Body of pancreas (tissue), 4 donors: ENCODE measurements around the gene HRH3. TPM values are rescaled to one million over a fixed set of nuclear protein-coding genes. Genes with fewer than 3 reads are reported as not detected.

Experiments used
- ATAC-seq: fragments of 150-250 bp; one replicate; pipeline ENCODE4 v1.9.1; 2016
- DNase-seq, 4 donors: peaks; one replicate each; pipeline ENCODE4 v3.0.0-alpha.2; 2019
- H3K27ac ChIP-seq, 4 donors: fragments of 200-600 bp; sonication (generic); 1 replicate in 3 of 4; 2 replicates in 1 of 4; pipeline versions ENCODE4 v1.5.1 to v1.6.1; 2016 to 2019; ENCODE audit warnings: mild to moderate bottlenecking in 1 of 4, mixed read lengths in 1 of 4, moderate library complexity in 1 of 4
- H3K27me3 ChIP-seq, 2 donors: fragments of 200-600 bp; sonication (generic); one replicate each; pipeline ENCODE4 v1.6.0; 2016; ENCODE audit warnings: mild to moderate bottlenecking in 1 of 2
- H3K36me3 ChIP-seq, 2 donors: fragments of 200-600 bp; sonication (generic); replicated peaks in 1 of 2; 2 replicates each; pipeline ENCODE4 v1.5.1; 2016; ENCODE audit warnings: low read depth in 2 of 2; ENCODE audit not compliant: insufficient read depth in 1 of 2
- H3K4me1 ChIP-seq: fragments of 200-600 bp; sonication (generic); one replicate; pipeline ENCODE4 v1.6.0; 2016
- H3K4me3 ChIP-seq, 2 donors: fragments of 200-600 bp; sonication (generic); 1 replicate in 1 of 2; 2 replicates in 1 of 2; pipeline ENCODE4 v1.5.1; 2016 to 2019
- H3K9me3 ChIP-seq, 3 donors: fragments of 200-600 bp; sonication (generic); 1 replicate in 2 of 3; 2 replicates in 1 of 3; pipeline ENCODE4 v1.5.1; 2016
- POLR2A ChIP-seq, 3 donors: fragments of 450-650 bp; IDR thresholded peaks; one replicate each; pipeline ENCODE4 v1.6.1; 2016; ENCODE audit warnings: antibody characterized with exemption in 3 of 3, mild to moderate bottlenecking in 2 of 3
- WGBS, 2 donors: methylation state at CpG; one replicate each; pipeline ENCODE4 v1.1.5; 2017; 5-methylcytosine and 5-hydroxymethylcytosine counted together
- intact Hi-C: fragments of 100-400 bp; cut with DNase I; formaldehyde crosslinking; loops from one replicate; pipeline ENCODE4 v1.15.1; 2023
- total RNA-seq, 2 donors: library from RNA; depleted of rRNA; stranded (reverse); fragments of >200 nt; gene quantifications; one replicate each; pipeline ENCODE4 v1.1.0, GENCODE V29; 2016
- TF ChIP-seq, protein P1 (sequence below), 7 experiments: fragments of 450-650 bp in 4 of 7; fragments of 200-600 bp in 3 of 7; sonication (generic) in 3 of 7; IDR thresholded peaks; one replicate each; pipeline ENCODE4 v1.5.1; 2016 to 2019; ENCODE audit warnings: antibody characterized with exemption in 7 of 7

HRH3 gene
- total RNA-seq, 2 donors from 2014 or later = 0.33 TPM; not detected in 1

GRCh38 chr20:62196286-62196685 is 23.8 kb downstream of the HRH3 start:
- DNase-seq = no peak
- no peaks in the 10 kb centered on the region for H3K9me3 ChIP-seq
- no peaks in the 10 kb centered on the region for H3K4me1 ChIP-seq
- H3K4me3 ChIP-seq = no peak overlapping the region
- WGBS, 2 donors = 90 to 93% methylated on average over 10 of the region's 10 CpGs
- no peak for TF ChIP-seq POLR2A (IDR thresholded peaks at IDR 0.05)
- H3K27me3 ChIP-seq = no peaks in the 10 kb centered on the region
- intact Hi-C loops = no loop called here
- no peak for ATAC-seq
- H3K27ac ChIP-seq = no peak overlapping the region
- H3K36me3 ChIP-seq = peaks cover 9 to 14% of the 10 kb centered on the region in 2 donors

- no peak for DNase-seq
- ATAC-seq = no peak
- no peaks in the 10 kb centered on the region for H3K9me3 ChIP-seq
- H3K27me3 ChIP-seq = no peaks in the 10 kb centered on the region
- H3K36me3 ChIP-seq = peaks cover 4 to 11% of the 10 kb centered on the region in 2 donors
- no peak overlapping the region for H3K4me3 ChIP-seq
- WGBS, 2 donors = 90 to 91% methylated on average over 10 of the region's 10 CpGs
- intact Hi-C loops = no loop called here
- TF ChIP-seq POLR2A (IDR thresholded peaks at IDR 0.05) = no peak
- TF ChIP-seq, protein P1, sequence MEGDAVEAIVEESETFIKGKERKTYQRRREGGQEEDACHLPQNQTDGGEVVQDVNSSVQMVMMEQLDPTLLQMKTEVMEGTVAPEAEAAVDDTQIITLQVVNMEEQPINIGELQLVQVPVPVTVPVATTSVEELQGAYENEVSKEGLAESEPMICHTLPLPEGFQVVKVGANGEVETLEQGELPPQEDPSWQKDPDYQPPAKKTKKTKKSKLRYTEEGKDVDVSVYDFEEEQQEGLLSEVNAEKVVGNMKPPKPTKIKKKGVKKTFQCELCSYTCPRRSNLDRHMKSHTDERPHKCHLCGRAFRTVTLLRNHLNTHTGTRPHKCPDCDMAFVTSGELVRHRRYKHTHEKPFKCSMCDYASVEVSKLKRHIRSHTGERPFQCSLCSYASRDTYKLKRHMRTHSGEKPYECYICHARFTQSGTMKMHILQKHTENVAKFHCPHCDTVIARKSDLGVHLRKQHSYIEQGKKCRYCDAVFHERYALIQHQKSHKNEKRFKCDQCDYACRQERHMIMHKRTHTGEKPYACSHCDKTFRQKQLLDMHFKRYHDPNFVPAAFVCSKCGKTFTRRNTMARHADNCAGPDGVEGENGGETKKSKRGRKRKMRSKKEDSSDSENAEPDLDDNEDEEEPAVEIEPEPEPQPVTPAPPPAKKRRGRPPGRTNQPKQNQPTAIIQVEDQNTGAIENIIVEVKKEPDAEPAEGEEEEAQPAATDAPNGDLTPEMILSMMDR (IDR thresholded peaks at IDR 0.05) = no peak
- no peaks in the 10 kb centered on the region for H3K4me1 ChIP-seq
- H3K27ac ChIP-seq = no peak overlapping the region
Measured at GRCh38 chr20:62195736-62196135, 24.3 kb downstream of the HRH3 start.

DNA sequence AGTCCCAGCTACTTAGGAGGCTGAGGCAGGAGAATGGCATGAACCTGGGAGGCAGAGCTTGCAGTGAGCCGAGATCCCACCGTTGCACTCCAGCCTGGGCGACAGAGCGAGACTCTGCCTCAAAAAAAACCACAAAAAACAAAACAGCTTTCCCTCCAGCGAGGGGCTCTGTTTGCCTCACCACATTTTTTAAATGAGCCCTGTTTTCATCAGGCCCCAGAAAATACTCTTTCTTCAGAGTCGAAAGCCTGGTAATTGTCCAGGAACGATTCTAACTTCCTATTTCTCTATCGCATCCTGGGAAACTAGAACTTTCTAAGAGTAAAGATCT is 25.0 kb downstream of the HRH3 start:
- no peaks in the 10 kb centered on the region for H3K4me1 ChIP-seq
- H3K27me3 ChIP-seq = no peaks in the 10 kb centered on the region
- DNase-seq (no peak), ATAC-seq (no peak)
- intact Hi-C loops = no loop called here
- H3K9me3 ChIP-seq = no peaks in the 10 kb centered on the region
- no peak overlapping the region for H3K27ac ChIP-seq
- peaks cover 3 to 7% of the 10 kb centered on the region in 2 donors for H3K36me3 ChIP-seq
- 74 to 80% methylated on average over 7 to 8 of the region's 8 CpGs for WGBS, 2 donors
- no peak overlapping the region for H3K4me3 ChIP-seq
- TF ChIP-seq POLR2A (IDR thresholded peaks at IDR 0.05) = no peak
- TF ChIP-seq, protein P1 (IDR thresholded peaks at IDR 0.05) = no peak

DNA sequence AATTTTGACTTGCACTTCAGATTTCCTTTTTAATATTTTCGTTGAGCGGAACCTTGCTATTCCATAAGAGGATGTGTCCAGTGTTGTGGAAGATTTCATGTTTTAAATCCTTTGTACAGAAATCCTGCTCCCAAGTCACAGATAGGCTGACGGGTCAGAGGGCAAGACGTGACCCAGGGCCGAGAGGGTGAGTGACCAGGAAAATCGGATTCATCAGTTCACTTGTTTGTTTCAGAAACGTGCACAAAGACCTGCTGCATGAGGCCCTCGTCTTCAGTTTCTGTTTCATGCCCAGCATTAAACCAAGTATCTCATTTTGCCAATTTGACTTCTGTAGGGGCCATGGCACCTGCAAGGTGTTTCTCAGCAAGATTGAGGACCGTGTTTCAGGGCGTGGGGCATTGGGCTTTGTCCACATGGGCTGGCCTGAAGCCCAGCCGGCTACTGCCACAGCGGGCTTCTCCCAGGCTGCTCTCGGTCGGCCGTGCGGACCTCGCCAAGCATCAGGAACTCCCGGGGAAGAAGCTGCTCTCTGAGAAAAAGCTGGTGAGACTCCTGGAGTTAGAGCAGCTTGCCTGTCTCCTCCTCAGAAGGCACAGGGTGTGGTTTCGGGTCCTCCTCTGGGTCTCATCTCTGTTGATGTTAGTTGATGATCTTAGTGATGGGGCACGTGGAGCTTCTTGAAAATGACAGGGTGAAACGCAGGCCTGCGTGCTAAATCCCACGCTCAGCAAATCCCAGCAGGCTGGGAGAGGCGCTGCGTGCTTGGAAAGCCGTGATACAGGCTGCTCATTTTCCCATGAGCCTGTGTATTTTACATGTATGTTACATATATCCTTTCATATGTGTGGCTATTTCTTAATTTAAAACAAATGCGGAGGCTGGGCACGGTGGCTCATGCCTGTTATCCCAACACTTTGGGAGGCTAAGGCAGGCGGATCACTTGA is 26.7 kb downstream of the HRH3 start:
- Histone ChIP-seq H3K4me3 (no peak overlapping the region), H3K27me3 (no peaks in the 10 kb centered on the region), H3K36me3 (peaks cover 2 to 3% of the 10 kb centered on the region in 2 donors), H3K4me1 (no peaks in the 10 kb centered on the region), H3K9me3 (no peaks in the 10 kb centered on the region), H3K27ac (no peak overlapping the region)
- TF ChIP-seq, protein P1 (IDR thresholded peaks at IDR 0.05) = no peak
- WGBS, 2 donors = 83 to 90% methylated on average over 18 to 29 of the region's 29 CpGs
- ATAC-seq = no peak
- DNase-seq = no peak
- intact Hi-C loops = no loop called here

DNA sequence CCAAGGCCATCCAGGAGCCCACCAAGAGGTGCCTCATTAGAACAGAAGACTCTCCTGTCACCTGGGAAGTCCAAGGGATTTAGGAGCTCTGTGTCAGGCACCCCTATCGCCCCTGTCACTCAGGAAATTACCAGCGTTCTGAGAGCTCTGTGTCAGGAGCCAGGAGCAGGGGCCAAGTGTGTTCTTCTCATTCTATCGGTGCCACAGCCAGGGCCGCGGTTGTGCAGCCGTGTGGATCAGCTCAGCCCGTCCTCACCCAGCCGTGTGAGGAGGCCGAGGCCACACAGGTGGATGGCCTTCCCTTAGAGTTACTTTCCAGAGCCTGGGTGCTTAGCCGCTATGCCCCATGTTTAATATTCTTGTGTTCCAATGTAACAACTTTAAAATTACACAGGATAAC is 27.4 kb downstream of the HRH3 start:
- no peak for ATAC-seq
- TF ChIP-seq, protein P1 (IDR thresholded peaks at IDR 0.05) = no peak
- no peak for TF ChIP-seq POLR2A (IDR thresholded peaks at IDR 0.05)
- Histone ChIP-seq H3K27ac (no peak overlapping the region), H3K4me3 (no peak overlapping the region), H3K4me1 (no peaks in the 10 kb centered on the region), H3K9me3 (no peaks in the 10 kb centered on the region), H3K36me3 (peaks cover 2 to 3% of the 10 kb centered on the region in 2 donors), H3K27me3 (no peaks in the 10 kb centered on the region)
- intact Hi-C loops = no loop called here
- DNase-seq = no peak
- WGBS, 2 donors = 80 to 81% methylated on average over 8 to 10 of the region's 10 CpGs
